Kidney tubule cell (primary cell): ENCODE results near the gene DYNC1LI2.

ENCODE experiments used
- DNase-seq: peaks from one replicate; pipeline ENCODE4 v3.0.0-alpha.2; 2018; ENCODE audit warnings: low spot score

DYNC1LI2 gene

DNA sequence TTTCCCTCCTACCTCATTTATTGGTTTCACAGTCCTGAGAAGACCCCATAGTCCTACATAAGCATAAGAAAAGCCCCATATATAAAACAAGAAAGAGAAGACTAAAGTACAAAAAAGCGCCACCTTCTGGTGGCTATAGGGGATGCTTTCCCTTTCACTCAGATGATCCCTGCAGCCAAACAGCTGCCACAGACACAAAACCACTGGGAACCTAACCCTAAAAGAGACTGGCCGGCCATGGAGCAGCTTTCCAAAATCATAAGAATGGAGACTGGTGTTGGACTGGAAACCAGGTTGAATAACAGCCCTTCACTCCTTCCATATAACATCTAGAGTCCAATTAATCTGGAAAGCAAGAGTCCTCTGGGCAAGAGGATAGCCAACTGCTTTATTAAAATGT lies 11.4 kb downstream of the DYNC1LI2 start:
- peak; percentile 53 for DNase-seq

DNA sequence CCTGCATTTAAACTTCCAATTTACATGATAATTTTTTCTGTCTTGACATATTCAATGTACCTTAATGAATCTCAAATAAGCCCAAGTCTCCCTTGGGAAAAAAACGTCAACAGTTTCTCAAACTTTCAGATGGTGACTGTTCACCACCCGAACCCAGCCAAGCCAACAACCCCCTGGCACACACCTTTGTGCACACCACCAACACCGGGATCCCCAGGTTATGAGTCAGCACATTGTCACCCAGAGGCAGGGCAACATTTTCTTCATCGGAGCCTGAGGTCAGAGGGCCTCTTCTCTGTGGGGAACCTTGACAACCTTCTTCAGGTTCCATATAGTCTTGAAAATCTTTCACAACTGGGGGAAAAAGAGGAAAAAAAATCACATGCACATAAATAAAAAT lies 15.5 kb downstream of the DYNC1LI2 start:
- peak; percentile 77 for DNase-seq

- no peak for DNase-seq
Observed at GRCh38 chr16:66731101-66731500, 20.3 kb downstream of the DYNC1LI2 start.

GRCh38 chr16:66728804-66729203 lies 22.6 kb downstream of the DYNC1LI2 start:
- DNase-seq, result no peak

- peak; percentile 60 for DNase-seq
Observed at GRCh38 chr16:66728117-66728787, 23.2 kb downstream of the DYNC1LI2 start.

DNA sequence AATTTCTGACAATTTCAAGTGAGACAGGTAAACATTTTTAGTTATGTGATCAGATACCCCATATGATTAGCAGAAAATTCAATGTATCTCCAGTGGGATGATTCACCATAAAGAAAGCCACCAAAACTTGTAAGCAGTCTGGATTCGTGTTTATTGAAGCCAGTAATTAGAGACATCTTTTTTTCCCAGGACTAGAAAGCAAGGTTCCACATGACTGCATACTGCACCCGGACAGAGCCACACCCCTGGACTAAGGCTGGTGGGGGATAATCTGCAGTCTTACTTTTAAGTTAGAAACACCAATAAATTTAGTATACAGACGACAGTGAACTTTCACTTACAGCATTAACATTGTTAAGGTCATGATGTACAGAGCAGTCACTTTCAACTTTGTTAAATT lies 30.6 kb downstream of the DYNC1LI2 start:
- peak; percentile 35 for DNase-seq

- no peak for DNase-seq
Observed at GRCh38 chr16:66719246-66719645, 32.2 kb downstream of the DYNC1LI2 start.

- peak; percentile 50 for DNase-seq
Observed at GRCh38 chr16:66717776-66718175, 33.6 kb downstream of the DYNC1LI2 start.

GRCh38 chr16:66717112-66717675 lies 34.2 kb downstream of the DYNC1LI2 start:
- peak; percentile 25 for DNase-seq

GRCh38 chr16:66714654-66715307 lies 36.6 kb downstream of the DYNC1LI2 start:
- DNase-seq, result no peak

DNA sequence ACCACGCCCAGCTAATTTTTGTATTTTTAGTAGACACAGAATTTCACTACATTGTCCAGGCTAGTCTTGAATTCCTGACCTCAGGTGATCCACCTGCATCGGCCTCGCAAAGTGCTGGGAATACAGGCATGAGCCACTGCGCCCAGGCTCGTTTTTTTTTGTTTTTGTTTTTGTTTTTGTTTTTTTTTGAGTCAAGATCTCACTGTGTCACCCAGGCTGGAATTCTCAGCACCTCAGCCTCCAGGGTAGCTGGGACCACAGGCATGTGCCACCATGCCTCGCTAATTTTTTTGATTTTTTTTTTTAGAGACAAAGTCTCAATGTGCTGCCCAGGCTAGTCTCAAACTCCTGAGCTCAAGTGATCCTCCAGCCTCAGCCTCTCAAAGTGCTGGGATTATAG lies 37.3 kb downstream of the DYNC1LI2 start:
- no peak for DNase-seq

- no peak for DNase-seq
Observed at GRCh38 chr16:66713076-66713475, 38.3 kb downstream of the DYNC1LI2 start.

GRCh38 chr16:66712512-66712911 lies 38.9 kb downstream of the DYNC1LI2 start:
- DNase-seq, result no peak

DNA sequence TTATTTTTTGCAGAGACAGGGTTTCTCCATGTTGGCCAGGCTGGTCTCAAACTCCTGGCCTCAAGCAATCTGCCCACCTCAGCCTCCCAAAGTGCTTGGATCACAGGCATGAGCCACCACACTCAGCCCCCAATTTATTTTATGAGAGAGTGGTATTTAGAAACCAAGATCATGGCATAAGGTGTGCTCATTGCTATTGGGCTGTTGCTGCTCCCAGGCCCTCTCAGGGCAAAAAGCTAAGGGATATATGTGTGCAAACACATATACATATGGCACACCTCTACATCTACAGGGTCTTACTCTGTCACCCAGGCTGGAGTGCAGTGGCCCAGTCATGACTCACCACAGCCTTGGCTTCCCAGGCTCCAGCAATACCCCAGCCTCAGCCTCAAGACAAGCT lies 39.8 kb downstream of the DYNC1LI2 start:
- no peak for DNase-seq

DNA sequence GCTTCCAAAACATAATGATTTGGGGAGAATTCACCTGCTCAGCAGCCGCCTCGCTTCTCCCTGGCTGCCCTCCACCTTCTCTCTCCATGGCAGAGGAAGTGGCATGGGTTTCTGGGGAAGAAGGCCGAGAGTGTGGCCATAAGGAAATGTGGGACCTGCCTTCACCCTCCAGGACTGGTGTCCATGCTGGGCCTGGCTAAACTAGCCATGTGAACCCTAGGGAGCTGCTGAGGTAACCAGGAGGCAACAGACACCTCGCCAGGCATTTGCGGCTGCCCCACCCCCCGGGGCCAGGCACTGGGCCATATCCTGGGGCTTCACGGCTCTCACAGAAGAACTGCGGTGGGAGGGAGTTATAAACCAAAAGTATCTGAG lies 44.9 kb downstream of the DYNC1LI2 start:
- DNase-seq, result peak; percentile 74

DNA sequence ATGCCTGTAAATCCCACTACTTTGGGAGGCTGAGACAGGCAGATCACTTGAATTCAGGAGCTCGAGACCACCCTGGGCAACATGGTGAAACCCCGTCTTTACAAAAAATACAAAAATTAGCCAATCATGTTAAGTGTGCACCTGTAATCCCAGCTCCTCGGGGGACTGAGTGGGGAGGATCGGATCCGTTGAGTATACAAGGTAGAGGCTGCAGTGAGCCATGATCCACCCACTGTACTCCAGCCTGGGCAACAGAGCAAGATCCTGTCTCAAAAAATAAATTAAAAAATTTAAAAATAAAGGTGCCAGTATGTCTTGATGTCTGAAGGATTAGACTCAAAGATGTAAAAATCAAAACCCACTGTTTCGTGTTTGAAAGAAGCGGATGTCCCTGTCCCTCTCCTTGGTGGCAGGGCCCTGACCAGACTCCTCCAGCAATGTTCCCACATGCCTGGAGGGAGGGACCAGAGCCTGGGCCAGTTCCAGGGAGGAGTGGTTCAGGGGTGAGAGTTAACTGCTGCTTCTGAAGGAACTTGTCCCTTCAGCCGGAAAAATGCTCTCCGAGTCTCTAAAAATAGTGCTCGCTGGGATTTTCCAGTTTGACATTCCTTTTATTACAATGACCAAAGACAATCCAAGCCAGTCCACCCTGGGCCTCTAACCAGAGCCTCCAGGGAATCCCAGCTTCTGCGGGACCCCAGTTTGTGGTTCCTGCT lies 45.5 kb downstream of the DYNC1LI2 start:
- peak; percentile 84 for DNase-seq

GRCh38 chr16:66703406-66704215 lies 47.8 kb downstream of the DYNC1LI2 start:
- no peak for DNase-seq

DNA sequence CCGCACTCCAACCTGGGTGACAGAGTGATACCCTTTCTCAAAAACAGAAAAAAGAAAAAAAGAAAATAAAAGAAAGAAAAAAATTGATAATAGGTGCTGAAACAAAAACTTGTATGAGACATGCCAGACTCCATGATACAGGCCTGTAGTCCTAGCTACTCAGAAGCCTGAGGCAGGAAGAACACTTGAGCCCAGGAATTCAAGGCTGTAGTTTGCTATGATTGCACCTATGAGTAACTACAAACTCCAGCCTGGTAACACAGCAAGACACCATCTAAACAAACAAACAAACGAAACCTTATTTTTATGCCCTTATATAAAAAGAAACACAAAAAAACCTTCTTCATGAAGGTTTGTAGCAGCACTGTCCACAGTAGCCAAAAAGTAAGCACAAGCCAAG lies 49.9 kb downstream of the DYNC1LI2 start:
- no peak for DNase-seq

- DNase-seq, result no peak
Observed at GRCh38 chr16:66701026-66701425, 50.4 kb downstream of the DYNC1LI2 start.

DNA sequence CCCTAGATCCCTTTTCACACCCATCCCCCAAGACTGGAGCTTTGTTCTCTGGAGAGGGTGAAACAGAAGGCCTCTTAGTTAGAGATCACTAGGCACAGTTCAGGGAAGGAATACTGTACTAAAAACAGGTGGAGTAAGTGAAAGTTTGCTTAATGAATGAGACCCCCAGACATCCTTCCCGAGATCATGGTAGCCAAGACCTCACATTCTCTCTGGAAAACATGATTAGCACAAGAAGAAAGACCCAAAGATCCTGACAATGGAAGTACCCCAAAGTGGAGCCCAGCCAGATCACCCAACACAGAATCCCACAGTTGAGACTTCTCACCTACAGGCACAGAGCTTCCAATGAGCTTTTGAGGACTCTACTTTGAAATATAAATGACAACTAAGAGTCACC lies 51.5 kb downstream of the DYNC1LI2 start:
- DNase-seq, result no peak

GRCh38 chr16:66698046-66698445 lies 53.4 kb downstream of the DYNC1LI2 start:
- DNase-seq, result no peak
